Measurements from ENCODE around the gene SPG7. TPM values are rescaled to one million over a fixed set of nuclear protein-coding genes. Genes with fewer than 3 reads are reported as not detected.
A peak's percentile ranks its signal among the peaks of the same experiment; 100 is the strongest.

The SPG7 gene
- total and polyA plus RNA-seq, 8 donors = 25.7 to 212 (median 51.1) TPM

DNA sequence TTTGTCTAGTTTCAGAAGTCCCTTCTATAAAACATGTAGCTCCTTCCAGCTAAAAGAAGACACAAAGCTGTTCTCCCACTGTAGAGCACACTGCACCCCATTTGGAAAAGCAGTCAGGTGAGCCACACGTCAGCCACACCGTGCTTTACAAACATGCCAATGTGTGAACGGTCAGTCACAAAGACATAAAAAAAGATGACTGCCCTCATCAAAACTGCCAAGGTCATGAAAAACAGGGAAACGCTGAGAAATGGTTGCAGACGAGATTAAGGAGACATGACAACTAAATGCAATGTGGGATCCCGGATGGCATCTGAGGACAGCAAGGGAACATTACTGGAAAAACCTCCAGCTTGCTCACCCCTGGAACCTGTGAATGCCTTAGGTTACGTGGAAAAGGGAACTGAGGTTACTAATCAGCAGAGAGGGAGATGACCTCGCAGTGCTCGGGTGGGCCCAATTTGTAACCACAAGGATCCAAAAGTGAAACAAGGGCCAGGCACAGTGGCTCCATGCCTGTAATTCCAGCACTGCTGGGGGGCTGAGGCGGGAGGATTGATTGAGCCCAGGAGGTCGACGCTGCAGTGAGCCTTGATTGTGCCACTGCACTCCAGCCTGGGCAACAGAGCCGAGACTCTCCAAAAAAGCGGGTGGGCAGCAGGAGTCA, 25.9 kb upstream of the SPG7 start:
- H3K4me1 ChIP-seq = peaks cover 23 to 54% (median 37%) of the 10 kb centered on the region in 3 donors
- no peak for FAIRE-seq
- WGBS, 2 donors = 31 to 34% methylated on average over 14 of the region's 14 CpGs
- TF ChIP-seq, protein P1, sequence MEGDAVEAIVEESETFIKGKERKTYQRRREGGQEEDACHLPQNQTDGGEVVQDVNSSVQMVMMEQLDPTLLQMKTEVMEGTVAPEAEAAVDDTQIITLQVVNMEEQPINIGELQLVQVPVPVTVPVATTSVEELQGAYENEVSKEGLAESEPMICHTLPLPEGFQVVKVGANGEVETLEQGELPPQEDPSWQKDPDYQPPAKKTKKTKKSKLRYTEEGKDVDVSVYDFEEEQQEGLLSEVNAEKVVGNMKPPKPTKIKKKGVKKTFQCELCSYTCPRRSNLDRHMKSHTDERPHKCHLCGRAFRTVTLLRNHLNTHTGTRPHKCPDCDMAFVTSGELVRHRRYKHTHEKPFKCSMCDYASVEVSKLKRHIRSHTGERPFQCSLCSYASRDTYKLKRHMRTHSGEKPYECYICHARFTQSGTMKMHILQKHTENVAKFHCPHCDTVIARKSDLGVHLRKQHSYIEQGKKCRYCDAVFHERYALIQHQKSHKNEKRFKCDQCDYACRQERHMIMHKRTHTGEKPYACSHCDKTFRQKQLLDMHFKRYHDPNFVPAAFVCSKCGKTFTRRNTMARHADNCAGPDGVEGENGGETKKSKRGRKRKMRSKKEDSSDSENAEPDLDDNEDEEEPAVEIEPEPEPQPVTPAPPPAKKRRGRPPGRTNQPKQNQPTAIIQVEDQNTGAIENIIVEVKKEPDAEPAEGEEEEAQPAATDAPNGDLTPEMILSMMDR (IDR thresholded peaks at IDR 0.05) = no peak
- no peaks in the 10 kb centered on the region for H3K27me3 ChIP-seq
- peak overlapping the region in 3 of 4 donors; percentile 13 to 53 (median 20) for H3K27ac ChIP-seq
- intact Hi-C loops (cut with DNase I) = no loop called here
- no peaks in the 10 kb centered on the region for H3K36me3 ChIP-seq
- no peak overlapping the region for H3K4me3 ChIP-seq
- no peaks in the 10 kb centered on the region for H3K9me3 ChIP-seq
- peak in 1 of 6 donors; percentile 15 for DNase-seq
- peak in 3 of 4 donors; percentile 49 to 59 (median 56) for ATAC-seq

DNA sequence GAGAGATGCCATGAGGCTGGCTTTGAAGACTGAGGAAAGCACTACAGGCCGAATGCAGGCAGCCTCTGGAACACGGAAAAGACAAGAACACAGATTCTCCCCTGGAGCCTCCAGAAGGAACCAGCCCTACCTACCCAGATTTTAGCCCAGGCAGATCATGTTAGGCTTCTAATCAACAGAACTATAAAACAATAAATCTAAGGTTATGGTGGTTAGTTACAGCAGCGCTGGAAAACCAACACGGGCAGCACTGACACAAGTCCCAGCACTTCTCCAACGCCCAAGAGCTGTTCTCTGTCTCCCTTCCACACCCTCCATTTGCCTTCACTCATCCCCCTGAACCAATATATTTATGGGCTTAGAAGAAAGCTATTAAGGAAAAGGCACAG, 25.4 kb upstream of the SPG7 start:
- Histone ChIP-seq H3K9me3 (no peaks in the 10 kb centered on the region), H3K4me1 (peaks cover 23 to 56% (median 41%) of the 10 kb centered on the region in 3 donors), H3K4me3 (no peak overlapping the region), H3K27me3 (no peaks in the 10 kb centered on the region), H3K27ac (peak overlapping the region in 3 of 4 donors; percentile 13 to 53 (median 20)), H3K36me3 (no peaks in the 10 kb centered on the region)
- intact Hi-C loops (cut with DNase I) = no loop called here
- ATAC-seq (peak in 1 of 4 donors; percentile 6), DNase-seq (no peak), FAIRE-seq (no peak)
- WGBS, 2 donors = 48 to 53% methylated on average over 5 of the region's 5 CpGs
- TF ChIP-seq, protein P1 (IDR thresholded peaks at IDR 0.05) = no peak

DNA sequence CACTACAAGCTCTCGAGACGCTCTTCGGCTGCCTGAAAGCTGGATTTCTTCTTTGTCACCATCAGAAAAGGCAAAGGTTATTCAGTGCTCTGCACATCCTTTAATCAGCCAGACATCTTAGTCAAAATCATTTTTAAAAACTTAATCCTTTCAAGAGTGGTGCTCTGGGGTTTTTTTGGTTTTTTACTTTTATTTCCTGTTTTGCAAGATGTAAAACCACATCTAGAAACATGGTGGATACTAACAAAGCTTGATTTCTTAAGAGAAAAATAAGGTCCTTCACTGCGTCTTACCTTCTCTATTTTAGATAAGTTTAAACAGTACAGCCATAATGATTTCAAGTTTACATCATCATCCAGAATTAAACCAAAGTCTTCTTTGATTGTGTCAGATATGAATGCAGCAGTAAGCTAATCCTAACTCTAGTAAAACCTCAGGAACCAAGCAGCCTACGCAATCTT, 24.1 kb upstream of the SPG7 start:
- no peaks in the 10 kb centered on the region for H3K9me3 ChIP-seq
- H3K4me1 ChIP-seq = peaks cover 34 to 58% (median 37%) of the 10 kb centered on the region in 3 donors
- no peaks in the 10 kb centered on the region for H3K27me3 ChIP-seq
- 84 to 94% methylated on average over 5 of the region's 5 CpGs for WGBS, 2 donors
- H3K4me3 ChIP-seq = no peak overlapping the region
- ATAC-seq (no peak), FAIRE-seq (no peak), DNase-seq (no peak)
- intact Hi-C loops (cut with DNase I) = no loop called here
- TF ChIP-seq, protein P1 (IDR thresholded peaks at IDR 0.05) = no peak
- no peak overlapping the region for H3K27ac ChIP-seq
- H3K36me3 ChIP-seq = no peaks in the 10 kb centered on the region

DNA sequence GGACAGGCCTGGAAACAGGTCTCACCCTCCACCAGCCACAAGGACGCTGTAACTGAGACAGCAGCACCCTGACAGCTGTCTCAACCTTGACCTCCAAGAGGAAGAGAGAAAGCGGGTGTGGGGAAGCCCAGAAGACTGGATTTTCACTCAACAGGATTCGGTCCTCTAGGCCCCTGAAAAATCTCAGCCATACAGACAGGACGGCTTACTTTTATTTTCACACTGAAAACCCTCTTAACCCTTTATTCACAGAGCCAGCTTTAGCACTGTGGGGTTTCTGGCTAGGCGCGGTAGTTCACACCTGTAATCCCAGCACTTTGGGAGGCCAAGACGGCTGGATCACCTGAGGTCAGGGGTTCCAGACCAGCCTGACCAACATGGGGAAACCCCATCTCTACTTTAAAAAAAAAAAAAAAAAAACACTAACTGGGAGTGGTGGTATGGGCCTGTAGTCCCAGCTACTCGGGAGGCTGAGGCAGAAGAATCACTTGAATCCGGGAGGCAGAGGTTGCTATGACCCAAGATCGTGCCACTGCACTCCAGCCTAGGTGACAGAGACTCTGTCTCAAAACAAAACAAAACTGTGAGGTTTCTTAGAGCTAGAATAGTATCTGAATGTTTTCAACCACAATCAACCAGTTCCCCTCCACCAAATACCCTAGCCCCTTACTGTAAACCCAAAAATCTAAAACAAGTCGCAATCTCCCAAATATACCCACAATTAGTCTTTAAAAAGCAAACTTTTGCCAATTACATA, 23.1 kb upstream of the SPG7 start:
- ATAC-seq (peak in 1 of 4 donors; percentile 25), FAIRE-seq (no peak), DNase-seq (no peak)
- WGBS, 2 donors = 43 to 46% methylated on average over 11 of the region's 11 CpGs
- Histone ChIP-seq H3K36me3 (no peaks in the 10 kb centered on the region), H3K4me3 (no peak overlapping the region), H3K9me3 (no peaks in the 10 kb centered on the region), H3K27ac (no peak overlapping the region), H3K27me3 (no peaks in the 10 kb centered on the region), H3K4me1 (peaks cover 34 to 58% (median 37%) of the 10 kb centered on the region in 3 donors)
- intact Hi-C loops (cut with DNase I) = no loop called here
- TF ChIP-seq, protein P1 (IDR thresholded peaks at IDR 0.05) = no peak

Measured in pancreas (tissue), 10 donors.